RWPE2 (cell line): ENCODE data around the gene TSPO2.
A peak's percentile ranks its signal among the peaks of the same experiment; 100 is the strongest.

Experiments
- ATAC-seq: fragments of 200-7000 bp; cut with Tn5 transposase; 3 replicates; pipeline ENCODE4 v1.9.1; 2021; ENCODE audit warnings: low read depth
- DNase-seq: peaks from one replicate; pipeline ENCODE4 v3.0.0-alpha.2; 2020; ENCODE audit warnings: low spot score
- H3K27ac ChIP-seq: fragments of 450-650 bp; 2 replicates; pipeline ENCODE4 v1.5.1; 2017; ENCODE audit warnings: mild to moderate bottlenecking; ENCODE audit not compliant: poor library complexity, severe bottlenecking
- H3K27me3 ChIP-seq: fragments of 250-450 bp; sonication (Bioruptor Pico); 2 replicates; pipeline ENCODE4 v1.5.1; 2021; ENCODE audit warnings: mild to moderate bottlenecking, moderate library complexity; ENCODE audit not compliant: insufficient read depth, poor library complexity, severe bottlenecking
- H3K36me3 ChIP-seq: fragments of 250-450 bp; sonication (Bioruptor Pico); 2 replicates; pipeline ENCODE4 v1.5.1; 2020; ENCODE audit warnings: low read depth, mild to moderate bottlenecking, moderate library complexity
- H3K4me1 ChIP-seq: fragments of 250-450 bp; sonication (Bioruptor Pico); 2 replicates; pipeline ENCODE4 v1.5.1; 2021; ENCODE audit warnings: mild to moderate bottlenecking, moderate library complexity; ENCODE audit not compliant: insufficient read depth, poor library complexity, severe bottlenecking
- H3K4me3 ChIP-seq: fragments of 250-450 bp; sonication (Bioruptor Pico); 2 replicates; pipeline ENCODE4 v1.5.1; 2021; ENCODE audit warnings: mild to moderate bottlenecking, moderate library complexity; ENCODE audit not compliant: severe bottlenecking
- H3K9me3 ChIP-seq: fragments of 250-450 bp; sonication (Bioruptor Pico); 2 replicates; pipeline ENCODE4 v1.5.1; 2021; ENCODE audit warnings: mild to moderate bottlenecking, moderate library complexity; ENCODE audit not compliant: severe bottlenecking
- CTCF ChIP-seq: fragments of 450-650 bp; IDR thresholded peaks from one replicate; pipeline ENCODE4 v1.5.1; 2017; ENCODE audit warnings: mild to moderate bottlenecking, moderate library complexity; ENCODE audit not compliant: poor library complexity, severe bottlenecking

TSPO2 gene

GRCh38 chr6:41055149-41055548 is 12.9 kb downstream of the TSPO2 start:
- no peak overlapping the region for H3K27ac ChIP-seq
- no peak overlapping the region for H3K4me3 ChIP-seq
- TF ChIP-seq CTCF = no peak
- no peaks in the 10 kb centered on the region for H3K9me3 ChIP-seq
- peak; percentile 34; the same call in 1 of the 3 replicates for ATAC-seq
- no peaks in the 10 kb centered on the region for H3K27me3 ChIP-seq
- no peak for DNase-seq
- no peaks in the 10 kb centered on the region for H3K36me3 ChIP-seq
- H3K4me1 ChIP-seq = no peaks in the 10 kb centered on the region

GRCh38 chr6:41056768-41057490 is 14.7 kb downstream of the TSPO2 start:
- no peak for DNase-seq

GRCh38 chr6:41058783-41059181 is 16.5 kb downstream of the TSPO2 start:
- TF ChIP-seq CTCF = no peak
- ATAC-seq = no peak
- H3K9me3 ChIP-seq = no peaks in the 10 kb centered on the region
- H3K4me3 ChIP-seq = no peak overlapping the region
- H3K27me3 ChIP-seq = no peaks in the 10 kb centered on the region
- peaks cover under 1% of the 10 kb centered on the region; the same call in 1 of the 2 replicates for H3K36me3 ChIP-seq
- no peak for DNase-seq
- no peak overlapping the region for H3K27ac ChIP-seq
- no peaks in the 10 kb centered on the region for H3K4me1 ChIP-seq

More at GRCh38 chr6:41056768-41057490, 14.7 kb downstream of the TSPO2 start:
- Histone ChIP-seq H3K27ac (no peak overlapping the region), H3K27me3 (no peaks in the 10 kb centered on the region), H3K4me3 (no peak overlapping the region), H3K4me1 (no peaks in the 10 kb centered on the region), H3K36me3 (no peaks in the 10 kb centered on the region), H3K9me3 (no peaks in the 10 kb centered on the region)
- no peak for ATAC-seq
- no peak for TF ChIP-seq CTCF

- Histone ChIP-seq H3K27ac (no peak overlapping the region), H3K4me3 (no peak overlapping the region), H3K4me1 (no peaks in the 10 kb centered on the region), H3K9me3 (no peaks in the 10 kb centered on the region), H3K36me3 (peaks cover 7% of the 10 kb centered on the region; the same call in 1 of the 2 replicates), H3K27me3 (no peaks in the 10 kb centered on the region)
- ATAC-seq (peak; percentile 65; the same call in 2 of the 3 replicates), DNase-seq (no peak)
- no peak for TF ChIP-seq CTCF
Measured at GRCh38 chr6:41059556-41059955, 17.3 kb downstream of the TSPO2 start.

- Histone ChIP-seq H3K27ac (no peak overlapping the region), H3K27me3 (no peaks in the 10 kb centered on the region), H3K4me3 (no peak overlapping the region), H3K36me3 (peaks cover 24% of the 10 kb centered on the region), H3K4me1 (no peaks in the 10 kb centered on the region), H3K9me3 (no peaks in the 10 kb centered on the region)
- DNase-seq (no peak), ATAC-seq (no peak)
- no peak for TF ChIP-seq CTCF
Measured at GRCh38 chr6:41061196-41061726, 19.0 kb downstream of the TSPO2 start.
